Stimulated activated naive CD4-positive, alpha-beta T cell treated with Interleukin-2 at 50 U/mL for 16 hours (primary cell): ENCODE results near the gene MUC21.
"Not testable (repeated sequence)": the region's sequence is repeated elsewhere in the genome, so short reads cannot be mapped to it uniquely, and the experiment has no call there.

Source experiments
- DNase-seq: peaks from one replicate; lab custom pipeline; 2025; lab: John Stamatoyannopoulos, UW

Gene MUC21

DNA sequence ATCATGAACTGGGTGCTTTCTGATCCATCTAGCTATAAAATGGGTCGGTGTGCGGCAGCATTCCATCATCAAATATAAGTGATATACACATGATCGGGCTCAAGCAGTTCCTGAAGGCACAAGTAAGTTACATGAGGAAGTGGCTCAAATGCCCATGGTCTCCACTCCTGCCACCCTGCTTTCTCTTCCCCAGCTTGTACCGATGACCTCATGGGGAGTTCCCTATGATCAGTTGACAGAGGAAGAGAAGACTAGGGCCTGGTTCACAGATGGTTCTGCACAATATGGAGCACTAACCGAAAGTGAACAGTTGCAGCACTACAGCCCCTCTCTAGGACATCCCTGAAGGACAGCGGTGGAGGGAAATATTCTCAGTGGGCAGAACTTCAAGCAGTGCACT, 14.3 kb upstream of the MUC21 start:
- not testable (repeated sequence) for DNase-seq

DNA sequence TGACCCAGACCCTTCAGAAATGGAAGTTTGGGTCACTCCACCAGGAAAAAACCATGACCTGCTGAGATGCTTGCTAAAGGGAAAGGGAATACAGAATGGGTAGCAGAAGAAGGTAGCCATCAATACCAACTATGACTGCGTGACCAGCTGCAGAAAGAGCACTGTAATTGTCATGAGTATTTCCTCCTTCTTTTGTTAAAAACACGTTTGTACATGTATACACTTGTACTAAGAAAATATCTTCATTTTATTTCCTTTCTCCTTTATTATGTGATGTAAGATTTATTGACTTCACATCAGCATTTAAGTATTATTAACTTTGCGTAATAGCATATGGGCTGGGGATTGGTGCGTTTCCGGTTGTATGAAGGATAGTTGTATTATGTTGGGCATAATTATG, 12.6 kb upstream of the MUC21 start:
- no peak for DNase-seq

DNA sequence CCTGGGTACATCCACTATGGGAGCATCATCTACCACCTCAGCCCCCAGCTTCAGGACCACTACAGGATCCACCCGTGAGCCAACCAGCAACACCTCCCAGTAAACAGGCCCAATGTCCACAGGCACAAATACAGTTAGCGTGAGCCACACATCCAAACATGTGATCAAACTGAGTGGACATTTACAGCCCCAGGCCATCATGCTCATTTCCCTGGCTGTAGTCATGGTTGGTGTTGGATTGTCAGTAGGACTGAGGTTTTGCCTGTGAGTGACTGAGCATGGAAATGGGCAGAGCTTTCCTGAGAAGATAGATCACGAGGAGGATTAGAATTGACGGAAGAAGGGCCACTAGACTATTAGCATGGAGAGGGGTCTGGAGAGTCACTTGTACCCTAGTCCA, 10.7 kb upstream of the MUC21 start:
- DNase-seq, result no peak

DNA sequence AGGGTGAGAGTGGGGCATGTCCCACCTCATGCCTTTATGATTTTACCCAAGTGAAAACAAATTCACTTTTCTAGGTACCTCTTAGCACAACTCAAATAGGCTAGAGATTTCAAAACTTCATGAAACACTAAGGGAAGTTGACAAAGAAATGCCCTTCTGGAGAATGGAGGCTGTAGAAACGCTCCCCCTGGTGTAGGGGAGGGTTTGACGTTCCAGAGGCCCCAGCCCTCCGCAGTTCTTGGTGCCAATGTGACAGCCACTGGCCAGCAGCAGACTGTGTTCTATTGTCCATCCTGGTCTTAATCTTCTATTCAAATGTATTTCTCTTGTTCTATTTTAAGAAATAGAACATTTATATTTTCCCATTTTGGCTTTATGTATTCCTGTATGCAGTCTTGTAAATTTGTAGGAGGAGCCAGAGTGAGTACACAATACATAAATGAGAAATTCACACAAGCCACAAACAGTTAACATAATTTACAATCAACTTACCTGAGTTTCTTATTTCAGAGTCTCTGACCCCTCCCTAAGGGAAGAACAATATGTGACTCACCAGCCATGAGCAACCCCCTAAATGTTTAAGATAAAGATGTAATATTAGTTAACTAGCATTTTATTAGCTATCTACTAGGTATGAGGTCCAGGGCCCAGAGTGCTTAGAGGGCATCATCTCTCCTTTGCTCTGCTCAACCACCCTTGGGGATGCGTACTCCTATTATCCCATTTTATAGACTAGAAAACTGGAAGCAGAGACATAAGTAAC, 8.8 kb upstream of the MUC21 start:
- no peak for DNase-seq

DNA sequence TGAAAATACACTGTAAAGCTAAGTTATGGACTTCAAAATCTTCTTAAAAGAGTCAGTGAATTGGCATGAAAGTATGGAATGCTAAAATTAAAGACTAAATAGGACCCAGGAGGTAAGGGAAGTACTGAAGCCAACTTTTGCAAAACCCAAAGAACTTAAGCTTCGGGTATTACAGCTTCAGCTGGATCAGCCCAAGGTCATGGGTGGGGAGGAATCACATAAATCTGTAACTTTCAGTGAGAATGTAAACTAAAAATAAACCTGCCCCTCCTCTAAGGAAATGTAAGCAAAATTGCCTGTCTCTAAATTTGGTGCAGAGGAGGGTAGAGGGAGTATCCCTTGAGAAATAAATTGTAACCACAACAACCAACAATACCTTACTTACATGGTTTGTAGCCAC, 4.4 kb upstream of the MUC21 start:
- DNase-seq, result no peak

DNA sequence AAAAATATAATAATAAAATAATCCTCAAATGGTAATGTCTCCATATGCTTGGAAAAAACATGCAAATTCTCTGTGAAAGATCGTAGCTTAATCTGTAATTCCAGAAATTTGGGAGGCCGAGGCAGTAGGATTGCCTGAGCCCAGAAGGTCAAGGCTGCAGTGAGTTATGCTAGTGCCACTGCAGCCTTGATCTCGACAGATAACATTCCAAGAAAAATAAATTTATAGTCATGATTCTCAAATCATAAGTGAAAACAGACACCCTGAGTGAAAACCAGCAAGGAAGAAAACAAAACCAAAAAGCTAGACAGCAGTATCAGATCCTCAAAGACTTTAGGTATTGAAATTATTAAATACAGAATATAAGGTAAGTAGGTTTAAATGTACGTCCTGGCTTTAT, 3.8 kb upstream of the MUC21 start:
- no peak for DNase-seq

DNA sequence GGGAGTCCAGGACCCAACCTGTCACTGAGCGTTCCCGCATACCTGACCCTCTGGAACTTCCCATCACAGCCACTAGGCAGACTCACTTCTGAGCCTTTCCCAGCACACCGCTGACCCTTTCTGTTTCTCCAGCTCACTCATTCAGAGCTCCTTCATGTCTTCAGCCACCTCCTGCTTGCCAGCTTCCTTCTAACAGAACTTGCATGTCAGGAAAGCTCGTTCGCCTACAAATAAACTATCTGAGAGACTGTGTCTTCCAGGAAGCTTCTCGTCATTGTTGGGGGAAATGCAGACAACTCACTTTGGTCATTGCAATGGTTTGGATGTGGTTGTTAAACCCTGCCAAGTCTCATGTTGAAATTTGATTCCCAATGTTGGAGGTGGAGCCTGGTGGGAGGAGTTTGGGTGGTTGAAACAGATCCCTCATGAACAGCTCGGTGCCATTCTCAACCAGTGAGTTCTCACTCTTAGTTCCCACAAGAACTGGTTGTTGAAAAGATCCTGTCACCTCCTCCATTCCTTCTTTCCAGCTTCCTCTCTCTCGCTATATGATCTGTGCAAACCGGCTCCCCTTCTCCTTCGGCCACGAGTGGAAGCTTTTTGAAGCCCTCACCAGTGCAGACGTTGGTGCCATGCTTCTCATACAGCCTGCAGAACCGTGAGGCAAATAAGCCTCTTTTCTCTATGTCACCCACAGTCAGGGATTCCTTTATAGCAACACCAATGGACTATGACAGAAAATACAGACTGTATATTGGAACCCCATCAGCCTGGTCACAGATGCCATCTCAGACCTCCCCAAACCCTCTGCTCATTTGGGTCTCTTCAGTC, 1.4 kb upstream of the MUC21 start:
- no peak for DNase-seq

DNA sequence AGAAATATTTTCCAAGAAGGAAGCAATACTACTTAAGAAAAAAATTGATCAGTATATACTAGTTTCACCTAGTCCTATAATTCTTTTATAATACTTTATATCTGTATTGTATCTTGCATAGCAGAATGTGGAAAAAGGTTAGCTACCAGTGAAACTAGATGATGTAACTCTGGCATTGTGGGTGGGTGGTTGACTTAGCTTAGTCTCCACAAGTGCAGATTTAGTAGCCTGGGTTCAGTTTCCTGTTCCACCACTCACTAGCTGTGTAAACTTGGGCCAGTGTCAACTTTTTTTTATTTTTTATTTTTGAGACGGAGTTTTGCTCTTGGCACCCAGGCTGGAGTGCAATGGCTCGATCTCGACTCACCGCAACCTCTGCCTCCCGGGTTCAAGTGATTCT, 2.0 kb downstream of the MUC21 start:
- no peak for DNase-seq

DNA sequence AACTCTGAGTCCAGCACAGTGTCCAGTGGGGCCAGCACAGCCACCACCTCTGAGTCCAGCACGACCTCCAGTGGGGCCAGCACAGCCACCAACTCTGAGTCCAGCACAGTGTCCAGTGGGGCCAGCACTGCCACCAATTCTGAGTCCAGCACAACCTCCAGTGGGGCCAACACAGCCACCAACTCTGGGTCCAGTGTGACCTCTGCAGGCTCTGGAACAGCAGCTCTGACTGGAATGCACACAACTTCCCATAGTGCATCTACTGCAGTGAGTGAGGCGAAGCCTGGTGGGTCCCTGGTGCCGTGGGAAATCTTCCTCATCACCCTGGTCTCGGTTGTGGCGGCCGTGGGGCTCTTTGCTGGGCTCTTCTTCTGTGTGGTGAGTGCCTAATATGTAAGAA, 3.8 kb downstream of the MUC21 start:
- DNase-seq, result no peak

DNA sequence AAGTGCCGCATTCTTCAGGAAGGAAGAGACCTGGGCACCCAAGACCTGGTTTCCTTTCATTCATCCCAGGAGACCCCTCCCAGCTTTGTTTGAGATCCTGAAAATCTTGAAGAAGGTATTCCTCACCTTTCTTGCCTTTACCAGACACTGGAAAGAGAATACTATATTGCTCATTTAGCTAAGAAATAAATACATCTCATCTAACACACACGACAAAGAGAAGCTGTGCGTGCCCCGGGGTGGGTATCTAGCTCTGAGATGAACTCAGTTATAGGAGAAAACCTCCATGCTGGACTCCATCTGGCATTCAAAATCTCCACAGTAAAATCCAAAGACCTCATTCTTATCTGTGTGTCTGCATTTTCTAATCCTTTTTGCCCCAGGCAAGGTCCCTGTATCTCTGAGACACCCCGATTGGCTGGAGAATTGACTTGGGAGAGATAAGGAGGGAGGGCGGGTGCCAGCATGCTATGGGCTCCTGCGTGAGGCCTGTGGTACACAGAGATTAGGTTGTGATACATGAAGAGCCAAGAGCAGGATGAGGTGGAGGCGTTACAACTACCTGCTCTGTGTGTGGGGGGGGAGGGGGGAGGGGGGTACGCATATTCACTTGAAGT, 4.8 kb downstream of the MUC21 start:
- no peak for DNase-seq

DNA sequence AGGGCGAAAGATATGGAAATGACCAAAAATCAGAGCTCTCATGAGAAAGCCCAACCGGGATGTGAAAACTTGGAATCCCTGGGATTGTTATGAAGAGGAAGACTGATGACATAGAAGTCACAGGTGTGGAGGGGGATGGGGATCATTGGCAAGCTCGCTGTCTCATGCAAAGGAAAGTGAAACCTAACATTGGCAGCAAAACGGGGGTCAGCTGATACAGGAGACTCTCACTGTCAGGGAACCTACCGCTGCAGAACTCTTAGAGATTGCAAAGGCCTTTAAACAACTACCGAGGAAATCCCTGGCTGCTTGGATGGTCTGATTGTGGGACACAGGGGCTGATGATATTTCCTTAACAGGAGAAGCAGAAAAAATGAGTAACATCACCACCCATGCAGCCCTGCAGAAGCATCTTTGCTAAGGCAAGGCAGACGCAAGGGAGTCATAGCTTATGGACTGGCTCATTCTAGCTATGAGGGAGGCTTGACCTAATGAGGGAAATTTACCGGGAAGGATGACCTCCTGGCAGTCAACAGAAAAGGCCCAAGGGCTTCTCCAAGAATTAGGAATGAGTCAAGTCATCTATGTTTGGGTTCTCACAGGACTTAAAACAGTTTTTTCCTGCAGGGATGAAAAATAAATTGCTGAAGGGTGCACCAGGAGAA, 7.0 kb downstream of the MUC21 start:
- no peak for DNase-seq

DNA sequence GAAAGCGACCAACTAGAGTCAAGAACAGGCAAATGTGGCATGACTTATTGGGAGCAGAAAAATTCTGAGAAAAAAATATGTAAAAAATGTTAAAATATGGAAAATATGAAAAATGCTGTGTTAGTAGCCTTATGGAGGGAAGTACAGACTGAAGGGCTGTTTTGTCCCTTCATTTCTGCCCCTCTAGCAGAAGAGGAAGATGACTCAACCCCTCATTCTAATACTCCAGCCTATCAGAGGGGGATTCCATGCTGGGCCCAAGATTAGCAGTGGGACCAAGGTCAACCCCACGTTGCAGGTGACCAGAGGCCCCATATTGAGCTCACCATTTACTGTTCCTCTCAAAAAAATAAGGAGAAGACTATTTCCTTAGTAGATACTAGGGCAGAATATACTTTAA, 8.4 kb downstream of the MUC21 start:
- no peak for DNase-seq

DNA sequence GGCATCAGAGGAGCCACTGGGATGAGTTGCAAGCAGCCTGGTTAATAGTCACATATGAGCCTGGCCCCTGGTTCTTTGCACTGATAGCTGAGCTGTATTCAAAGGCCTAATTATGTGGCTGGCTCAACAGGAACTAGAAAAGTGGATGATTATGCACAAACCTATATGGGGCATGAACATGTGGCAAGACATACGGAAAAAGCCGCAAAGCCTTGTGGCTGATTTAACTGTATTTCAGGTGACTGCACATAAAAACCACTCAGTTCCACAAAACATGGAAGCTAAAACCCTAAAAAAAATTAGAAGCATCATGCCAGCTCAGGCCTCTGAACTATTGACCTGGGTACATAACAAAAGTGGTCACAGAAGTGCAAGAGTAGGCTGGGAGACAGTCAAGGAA, 13.8 kb downstream of the MUC21 start:
- no peak for DNase-seq

DNA sequence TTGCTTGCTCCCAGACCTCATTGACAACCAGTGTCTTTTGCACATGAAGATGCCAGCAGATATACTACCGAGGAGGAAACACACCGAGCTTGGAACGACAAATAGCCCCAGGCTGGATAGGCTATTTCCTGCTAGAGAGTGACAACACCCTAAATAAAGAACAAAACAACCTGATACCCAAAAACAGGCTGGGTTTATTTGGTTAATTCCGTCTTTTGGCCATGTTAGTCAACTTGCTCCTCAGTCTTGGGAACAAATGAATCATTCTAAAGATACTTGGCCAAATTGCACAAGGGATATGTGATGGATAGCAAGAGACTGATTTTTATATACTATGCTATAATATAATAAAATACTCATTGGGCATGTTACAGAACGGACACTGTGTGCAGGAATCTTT, 15.3 kb downstream of the MUC21 start:
- no peak for DNase-seq

DNA sequence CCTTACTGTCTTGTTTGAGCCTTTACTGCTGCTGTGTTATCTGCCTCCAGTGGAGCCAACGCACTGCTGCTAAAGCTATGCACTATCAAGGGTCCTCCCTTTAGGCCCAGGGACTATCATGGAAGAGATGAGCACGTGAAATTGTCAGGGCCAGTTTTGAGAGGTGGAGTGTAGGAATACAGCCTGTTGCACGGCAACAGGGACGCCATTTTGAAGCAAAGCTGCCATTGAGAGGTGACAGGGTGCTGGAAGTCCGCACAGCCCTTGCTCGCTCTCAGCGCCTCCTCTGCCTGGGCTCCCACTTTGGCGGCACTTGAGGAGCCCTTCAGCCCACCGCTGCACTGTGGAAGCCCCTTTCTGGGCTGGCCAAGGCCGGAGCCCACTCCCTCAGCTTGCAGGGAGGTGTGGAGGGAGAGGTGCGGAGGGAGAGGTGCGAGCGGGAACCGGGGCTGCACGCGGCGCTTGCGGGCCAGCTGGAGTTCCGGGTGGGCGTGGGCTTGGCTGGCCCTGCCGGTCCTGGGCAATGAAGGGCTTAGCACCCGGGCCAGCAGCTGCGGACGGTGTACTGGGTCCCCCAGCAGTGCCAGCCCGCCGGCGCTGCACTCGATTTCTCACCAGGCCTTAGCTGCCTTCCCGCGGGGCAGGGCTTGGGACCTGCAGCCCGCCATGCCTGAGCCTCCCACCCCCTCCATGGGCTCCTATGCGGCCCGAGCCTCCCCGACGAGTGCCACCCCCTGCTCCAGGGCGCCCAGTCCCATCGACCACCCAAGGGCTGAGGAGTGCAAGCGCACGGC, 16.7 kb downstream of the MUC21 start:
- not testable (repeated sequence) for DNase-seq

DNA sequence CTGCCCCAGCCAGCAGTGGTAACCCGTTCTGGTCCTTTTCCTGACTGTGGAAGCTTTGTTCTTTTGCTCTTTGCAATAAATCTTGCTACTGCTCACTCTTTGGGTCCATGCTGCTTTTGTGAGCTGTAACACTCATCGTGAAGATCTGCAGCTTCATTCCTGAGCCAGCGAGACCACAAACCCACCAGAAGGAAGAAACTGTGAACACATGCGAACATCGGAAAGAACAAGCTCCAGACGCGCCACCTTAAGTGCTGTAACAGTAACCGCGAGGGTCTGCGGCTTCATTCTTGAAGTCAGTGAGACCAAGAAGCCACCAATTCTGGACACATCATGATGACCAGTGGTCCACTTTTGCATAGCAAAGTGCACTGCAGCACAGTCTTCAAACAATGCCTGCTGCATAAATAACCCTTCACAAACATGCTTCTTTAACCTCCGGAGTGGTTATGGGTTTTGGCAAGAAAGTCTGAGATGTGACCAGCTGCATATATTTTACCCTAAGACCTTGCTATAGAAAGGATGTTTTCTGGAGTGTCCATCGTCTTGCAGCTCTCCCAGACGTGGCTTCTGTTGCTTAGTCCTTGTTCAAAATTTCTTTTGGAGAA, 17.9 kb downstream of the MUC21 start:
- DNase-seq, result no peak

DNA sequence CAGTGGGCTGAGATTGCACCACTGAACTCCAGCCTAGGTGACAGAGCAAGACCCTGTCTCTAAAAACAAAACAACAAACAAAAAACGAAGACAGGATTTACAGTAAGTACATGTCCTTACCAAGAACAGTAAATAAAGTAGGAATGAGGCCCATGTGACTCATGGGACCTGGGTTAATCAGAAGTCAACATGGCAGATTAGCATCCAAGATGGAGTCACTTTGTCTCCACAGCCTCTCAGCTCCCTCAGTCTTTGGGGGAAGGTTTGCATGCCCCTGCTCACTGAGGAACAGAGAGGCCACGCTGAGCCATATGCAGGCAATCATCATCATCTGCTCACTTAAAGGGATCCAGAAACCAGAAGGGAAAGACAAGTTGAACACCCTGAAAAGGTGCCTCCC, 19.0 kb downstream of the MUC21 start:
- DNase-seq, result no peak

DNA sequence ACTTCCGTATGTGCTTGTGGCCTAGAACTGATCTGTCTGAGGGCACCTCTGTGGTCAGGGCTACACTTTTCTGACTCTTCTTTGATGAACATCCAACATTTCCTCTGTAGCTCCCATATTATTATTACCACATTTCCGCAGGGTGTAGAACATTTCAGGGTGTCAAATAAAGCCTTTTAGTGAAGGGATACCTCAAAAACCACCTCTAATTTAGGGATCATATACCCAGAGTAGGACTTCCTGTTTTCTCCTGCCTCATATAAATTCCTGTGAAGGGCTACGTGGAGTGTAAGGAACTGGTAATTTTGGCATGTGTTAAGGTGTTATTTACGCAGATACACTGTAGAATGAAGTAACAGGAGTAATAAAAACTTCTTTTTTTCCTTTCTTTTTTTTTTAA, 21.3 kb downstream of the MUC21 start:
- DNase-seq, result no peak

DNA sequence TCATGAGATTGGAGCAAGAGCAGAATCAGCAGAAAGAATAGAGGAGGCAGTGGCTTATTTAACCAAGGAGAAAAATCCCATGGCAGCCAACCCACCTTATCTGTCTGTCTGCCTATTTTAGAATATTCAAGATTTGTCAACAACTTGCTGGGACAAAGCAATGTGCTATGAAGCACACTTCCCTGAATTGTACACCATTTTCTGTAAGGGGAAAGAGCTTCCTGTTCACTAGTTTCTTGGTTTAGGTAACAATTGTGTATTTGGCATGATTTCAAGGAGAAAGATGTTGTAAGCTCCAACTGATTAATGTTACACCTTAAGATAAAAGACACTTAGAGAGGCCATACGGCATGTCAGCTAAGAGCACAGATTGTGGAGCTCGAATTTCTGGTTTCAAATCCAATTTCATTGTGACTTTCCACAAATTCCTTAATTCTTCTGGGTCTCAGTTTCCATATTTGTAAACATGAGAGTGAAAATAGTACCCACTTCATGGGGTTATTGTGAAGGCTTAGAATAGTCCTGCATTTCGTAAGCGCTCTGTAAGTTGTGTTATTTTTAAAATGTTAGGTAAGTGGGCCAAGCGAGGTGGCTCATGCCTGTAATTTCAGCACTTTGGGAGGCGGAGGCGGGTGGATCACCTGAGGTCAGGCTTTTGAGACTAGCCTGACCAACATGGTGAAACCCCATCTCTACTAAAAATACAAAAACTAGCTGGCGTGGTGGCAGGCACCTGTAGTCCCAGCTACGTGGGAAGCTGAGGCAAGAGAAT, 21.9 kb downstream of the MUC21 start:
- DNase-seq, result no peak

DNA sequence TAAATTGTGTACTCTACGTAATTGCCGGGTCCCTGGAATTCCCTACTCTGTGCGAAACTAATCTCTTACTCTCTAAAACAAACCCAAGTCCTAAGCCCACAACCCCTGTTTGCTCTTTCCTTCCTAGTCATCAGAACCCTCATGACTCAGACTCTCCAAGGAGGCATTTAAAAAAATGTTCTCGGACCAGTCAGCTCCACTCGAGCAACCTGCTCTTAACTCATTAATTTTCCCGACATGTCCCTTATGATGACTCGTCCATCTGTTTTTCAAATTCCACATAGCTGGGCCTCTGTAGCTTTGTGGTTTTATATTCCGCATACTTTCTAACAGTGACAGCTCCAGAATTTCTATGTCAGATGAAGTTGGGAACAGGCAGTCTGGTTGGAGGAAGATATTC, 24.2 kb downstream of the MUC21 start:
- no peak for DNase-seq

DNA sequence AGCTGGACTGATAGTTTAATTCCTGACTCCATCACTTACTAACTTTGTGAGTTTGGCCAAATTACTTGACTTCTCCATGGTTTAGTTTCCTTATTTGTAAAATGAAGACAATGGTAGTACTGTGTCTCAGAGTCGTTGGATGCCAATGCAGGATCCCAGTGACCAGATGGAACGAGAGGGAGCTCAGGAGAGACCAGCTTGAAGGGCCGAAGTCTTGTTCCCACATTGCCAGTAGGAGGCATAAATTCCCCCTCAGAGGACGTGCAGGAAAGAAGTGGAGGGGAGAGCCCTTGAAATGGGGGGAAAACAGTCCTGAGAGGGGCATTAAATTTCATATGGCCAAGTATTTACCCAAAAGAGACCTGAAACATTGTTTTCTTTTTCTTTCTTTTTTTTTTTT, 24.6 kb downstream of the MUC21 start:
- no peak for DNase-seq
